Endothelial cell of umbilical vein (primary cell): Measurements from ENCODE around the gene SHPK. TPM values are rescaled to one million over a fixed set of nuclear protein-coding genes. Genes with fewer than 3 reads are reported as not detected.

Source experiments
- BruUV-seq: library from RNA; stranded (reverse); fragments of 400-500 nt; replicated peaks from 2 replicates; lab custom pipeline; 2021; lab: Mats Ljungman, UMichigan
- CTCF ChIA-PET: fragments of 300-600, 350-600 bp; sonication (Branson Sonifier 250); formaldehyde crosslinking; loops from one replicate; lab custom pipeline; 2021; ENCODE audit warnings: antibody characterized with exemption, inconsistent platforms; lab: Charles Lee
- POLR2A ChIA-PET: fragments of 300-600, 350-600 bp; sonication (Branson Sonifier 250); formaldehyde crosslinking; loops from one replicate; lab custom pipeline; 2021; ENCODE audit warnings: antibody characterized with exemption, inconsistent platforms; lab: Charles Lee
- DNase-seq: peaks from one replicate; pipeline ENCODE4 v3.0.0-alpha.2; 2011; ENCODE audit warnings: low read depth, low spot score
- FAIRE-seq: peaks from 2 replicates; lab custom pipeline; 2011; peaks lifted over from hg19 to GRCh38; lab: Jason Lieb, UNC
- H2AFZ ChIP-seq: 2 replicates; pipeline ENCODE4 v1.6.0; 2012; ENCODE audit warnings: low read depth, low read length, control low read depth, inconsistent platforms
- H3K27ac ChIP-seq: 2 replicates; pipeline ENCODE4 v1.5.1; 2011; ENCODE audit warnings: low read depth, mild to moderate bottlenecking, control low read depth, low read length, moderate library complexity; ENCODE audit not compliant: insufficient read depth
- H3K27me3 ChIP-seq, 2 experiments: 2 replicates each; pipeline versions ENCODE4 v1.6.0 to v1.6.1; 2011; ENCODE audit warnings: low read length in 2 of 2, mixed read lengths in 1 of 2; ENCODE audit not compliant: control insufficient read depth in 2 of 2, insufficient read depth in 2 of 2
- H3K36me3 ChIP-seq, 2 experiments: 2 replicates in 1 of 2; 3 replicates in 1 of 2; pipeline ENCODE4 v1.5.1; 2011; ENCODE audit warnings: low read length in 2 of 2, mild to moderate bottlenecking in 1 of 2, moderate library complexity in 1 of 2; ENCODE audit not compliant: control insufficient read depth in 2 of 2, insufficient read depth in 2 of 2; ENCODE audit errors: extremely low read depth in 1 of 2
- H3K4me1 ChIP-seq: 3 replicates; pipeline ENCODE4 v1.5.1; 2011; ENCODE audit warnings: mild to moderate bottlenecking, low read length; ENCODE audit not compliant: control insufficient read depth, insufficient read depth; ENCODE audit errors: extremely low read depth
- H3K4me2 ChIP-seq: 2 replicates; pipeline ENCODE4 v1.6.1; 2011; ENCODE audit warnings: low read length, control low read depth, mixed read lengths; ENCODE audit not compliant: insufficient read depth
- H3K4me3 ChIP-seq, 3 experiments: fragments of 200-600 bp in 1 of 3; sonication (generic), shearing (Covaris generic) in 1 of 3; replicated peaks in 1 of 3; 2 replicates each; pipeline ENCODE4 v1.5.1; 2011 to 2016; ENCODE audit warnings: control low read depth in 3 of 3, low read length in 3 of 3, mild to moderate bottlenecking in 2 of 3, inconsistent platforms in 1 of 3, low read depth in 1 of 3, moderate library complexity in 1 of 3; ENCODE audit not compliant: insufficient read depth in 1 of 3
- H3K79me2 ChIP-seq: 2 replicates; pipeline ENCODE4 v1.6.0; 2012; ENCODE audit warnings: low read length, inconsistent platforms; ENCODE audit not compliant: control insufficient read depth, insufficient read depth
- H3K9ac ChIP-seq: replicated peaks from 2 replicates; pipeline ENCODE3; 2011; ENCODE audit warnings: low read length, control low read depth; ENCODE audit not compliant: insufficient read depth; ENCODE audit errors: extremely low read depth
- H3K9me1 ChIP-seq: replicated peaks from 3 replicates; pipeline ENCODE4 v1.6.0; 2011; ENCODE audit warnings: mild to moderate bottlenecking, low read length; ENCODE audit not compliant: control insufficient read depth, insufficient read depth; ENCODE audit errors: extremely low read depth
- H3K9me3 ChIP-seq: replicated peaks from 2 replicates; pipeline ENCODE4 v1.5.1; 2012; ENCODE audit warnings: low read length, inconsistent platforms; ENCODE audit not compliant: control insufficient read depth, insufficient read depth
- H4K20me1 ChIP-seq: replicated peaks from 2 replicates; pipeline ENCODE3; 2011; ENCODE audit warnings: mild to moderate bottlenecking, low read length; ENCODE audit not compliant: control insufficient read depth, insufficient read depth; ENCODE audit errors: extremely low read depth
- EZH2 ChIP-seq: IDR thresholded peaks from 2 replicates; pipeline ENCODE4 v1.6.1; 2012; ENCODE audit warnings: borderline replicate concordance, low read depth, mild to moderate bottlenecking, moderate library complexity, low read length, inconsistent platforms; ENCODE audit not compliant: severe bottlenecking
- FOS ChIP-seq: IDR thresholded peaks from 2 replicates; pipeline ENCODE4 v1.6.1; 2011; ENCODE audit warnings: mild to moderate bottlenecking, low read length, moderate library complexity, borderline replicate concordance; ENCODE audit not compliant: insufficient read depth
- GATA2 ChIP-seq: IDR thresholded peaks from 2 replicates; pipeline ENCODE4 v1.7.0; 2011; ENCODE audit warnings: low read depth, mild to moderate bottlenecking, moderate library complexity, mixed read lengths, low read length; ENCODE audit not compliant: insufficient read length, insufficient read depth
- JUN ChIP-seq: IDR thresholded peaks from 2 replicates; pipeline ENCODE4 v1.6.1; 2011; ENCODE audit warnings: borderline replicate concordance, low read depth; ENCODE audit not compliant: insufficient read length, insufficient read depth
- POLR2A ChIP-seq: IDR thresholded peaks from 2 replicates; pipeline ENCODE4 v1.6.1; 2012; ENCODE audit warnings: low read depth, mild to moderate bottlenecking, control low read depth, low read length
- POLR2AphosphoS5 ChIP-seq: IDR thresholded peaks from 2 replicates; pipeline ENCODE4 v1.6.1; 2012; ENCODE audit warnings: low read depth, mild to moderate bottlenecking, control low read depth, low read length, moderate library complexity; ENCODE audit not compliant: insufficient read depth
- dilution Hi-C: fragments of 300-500 bp; cut with MboI; formaldehyde crosslinking; loops from one replicate; pipeline ENCODE4 v1.15.0; 2019; ENCODE audit warnings: low sequenced_read_pairs; ENCODE audit not compliant: extremely low pct_ligation_motif_present
- intact Hi-C: fragments of 100-400 bp; cut with micrococcal nuclease; formaldehyde crosslinking; loops from one replicate; pipeline ENCODE4 v1.10.0; 2022
- polyA plus RNA-seq, 4 experiments: library from polyadenylated mRNA; depleted of rRNA in 3 of 4; stranded (reverse) in 3 of 4; unstranded in 1 of 4; fragments of >200 nt; gene quantifications; 2 replicates each; pipeline versions ENCODE4 v1.2.1 to v1.2.3, GENCODE V29; 2011 to 2012; ENCODE audit warnings: missing spikeins in 1 of 4
- total RNA-seq: library from RNA; stranded (reverse); gene quantifications from 2 replicates; pipeline ENCODE4 v1.2.3, GENCODE V29; 2021
- TF ChIP-seq, protein P1 (sequence below): IDR thresholded peaks from 2 replicates; pipeline ENCODE4 v1.6.1; 2011; ENCODE audit not compliant: insufficient read depth, insufficient read length

The SHPK gene
- total and polyA plus RNA-seq, 2 donors (not counting 3 experiments of a cell fraction or from before 2014, with no cell fraction given), result 15.4 to 15.9 TPM

GRCh38 chr17:3627769-3628167 is 8.3 kb downstream of the SHPK start:
- no peaks in the 10 kb centered on the region for H3K27me3 ChIP-seq
- dilution Hi-C loops, result no loop called here
- intact Hi-C loops, result no loop called here
- no peak overlapping the region for H3K4me3 ChIP-seq
- H3K79me2 ChIP-seq, result no peaks in the 10 kb centered on the region
- no peaks in the 10 kb centered on the region for H3K9me1 ChIP-seq
- H3K9ac ChIP-seq, result no peak overlapping the region
- H3K4me2 ChIP-seq, result no peak overlapping the region
- peaks cover 4% of the 10 kb centered on the region for H3K4me1 ChIP-seq
- TF ChIP-seq POLR2A (no peak), JUN (no peak), POLR2AphosphoS5 (no peak), EZH2 (no peak), FOS (no peak), GATA2 (no peak)
- TF ChIP-seq, protein P1, sequence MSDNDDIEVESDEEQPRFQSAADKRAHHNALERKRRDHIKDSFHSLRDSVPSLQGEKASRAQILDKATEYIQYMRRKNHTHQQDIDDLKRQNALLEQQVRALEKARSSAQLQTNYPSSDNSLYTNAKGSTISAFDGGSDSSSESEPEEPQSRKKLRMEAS, result no peak
- FAIRE-seq (no peak), DNase-seq (no peak)
- no peak overlapping the region for H3K27ac ChIP-seq
- H2AFZ ChIP-seq, result no peak overlapping the region
- BruUV-seq, result no TSS peak
- CTCF ChIA-PET, result interaction anchor here (1.4 to 1.6 kb wide), 2 partner anchors 9 to 579 kb away, joined by 3 read pairs; partner anchors contain the start of genes CTNS and SHPK
- POLR2A ChIA-PET, result no interaction called here
- H3K9me3 ChIP-seq, result no peaks in the 10 kb centered on the region
- H3K36me3 ChIP-seq, result peaks cover 0 to 23% of the 10 kb centered on the region in 2 experiments
- no peaks in the 10 kb centered on the region for H4K20me1 ChIP-seq
